IPS DF 6.9 (cell line): ENCODE results near the gene DGCR2.

ENCODE experiments used
- DNase-seq: peaks from one replicate; pipeline ENCODE4 v3.0.0-alpha.2; 2013; ENCODE audit warnings: low read depth, low spot score
- H3K27ac ChIP-seq: one replicate; pipeline ENCODE4 v1.5.1; 2013; ENCODE audit warnings: low read length, control low read depth
- H3K27me3 ChIP-seq: 2 replicates; pipeline ENCODE4 v1.6.1; 2013; ENCODE audit warnings: mild to moderate bottlenecking, low read length; ENCODE audit not compliant: control insufficient read depth, insufficient read depth
- H3K36me3 ChIP-seq: 2 replicates; pipeline ENCODE4 v1.6.1; 2013; ENCODE audit warnings: low read length; ENCODE audit not compliant: control insufficient read depth, insufficient read depth
- H3K4me1 ChIP-seq: 2 replicates; pipeline ENCODE4 v1.6.1; 2013; ENCODE audit warnings: low read length; ENCODE audit not compliant: control insufficient read depth, insufficient read depth
- H3K4me3 ChIP-seq: 2 replicates; pipeline ENCODE4 v1.5.1; 2013; ENCODE audit warnings: mild to moderate bottlenecking, low read length
- H3K9me3 ChIP-seq: 2 replicates; pipeline ENCODE4 v1.6.1; 2013; ENCODE audit warnings: low read length, inconsistent platforms; ENCODE audit not compliant: control insufficient read depth, insufficient read depth
- WGBS: extraction: QIAGEN DNeasy Blood & Tissue Kit; methylation state at CpG from one replicate; pipeline ENCODE4 v1.1.7; 2013; ENCODE audit warnings: mixed read lengths, missing lambda C conversion rate; ENCODE audit not compliant: insufficient read length, insufficient coverage; 5-methylcytosine and 5-hydroxymethylcytosine counted together

The DGCR2 gene

DNA sequence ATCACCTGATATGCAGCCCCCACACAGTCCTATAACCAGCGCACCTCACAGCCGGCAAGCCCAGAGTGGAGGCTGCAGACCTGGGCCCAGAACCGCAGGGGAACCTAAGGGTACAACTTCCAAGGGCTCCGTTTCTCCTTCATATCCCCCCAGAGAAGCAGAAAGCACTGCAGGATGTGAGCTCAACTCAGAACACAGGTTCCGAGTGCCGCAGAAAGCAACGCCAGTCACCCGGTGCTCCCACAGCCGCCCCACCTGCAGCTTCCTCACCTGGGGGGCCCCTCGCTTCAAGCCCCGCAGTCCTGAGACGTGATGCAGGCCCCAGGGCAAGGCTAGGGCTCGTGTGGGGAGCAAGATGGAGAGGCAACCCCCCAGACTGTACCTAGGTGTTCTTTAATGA, 11.3 kb upstream of the DGCR2 start:
- Histone ChIP-seq H3K4me1 (no peaks in the 10 kb centered on the region), H3K27ac (no peak overlapping the region), H3K4me3 (no peak overlapping the region), H3K36me3 (peaks cover 33% of the 10 kb centered on the region), H3K27me3 (no peaks in the 10 kb centered on the region), H3K9me3 (no peaks in the 10 kb centered on the region)
- WGBS = no CpG with 5 or more reads among the region's 13 CpGs
- no peak for DNase-seq

DNA sequence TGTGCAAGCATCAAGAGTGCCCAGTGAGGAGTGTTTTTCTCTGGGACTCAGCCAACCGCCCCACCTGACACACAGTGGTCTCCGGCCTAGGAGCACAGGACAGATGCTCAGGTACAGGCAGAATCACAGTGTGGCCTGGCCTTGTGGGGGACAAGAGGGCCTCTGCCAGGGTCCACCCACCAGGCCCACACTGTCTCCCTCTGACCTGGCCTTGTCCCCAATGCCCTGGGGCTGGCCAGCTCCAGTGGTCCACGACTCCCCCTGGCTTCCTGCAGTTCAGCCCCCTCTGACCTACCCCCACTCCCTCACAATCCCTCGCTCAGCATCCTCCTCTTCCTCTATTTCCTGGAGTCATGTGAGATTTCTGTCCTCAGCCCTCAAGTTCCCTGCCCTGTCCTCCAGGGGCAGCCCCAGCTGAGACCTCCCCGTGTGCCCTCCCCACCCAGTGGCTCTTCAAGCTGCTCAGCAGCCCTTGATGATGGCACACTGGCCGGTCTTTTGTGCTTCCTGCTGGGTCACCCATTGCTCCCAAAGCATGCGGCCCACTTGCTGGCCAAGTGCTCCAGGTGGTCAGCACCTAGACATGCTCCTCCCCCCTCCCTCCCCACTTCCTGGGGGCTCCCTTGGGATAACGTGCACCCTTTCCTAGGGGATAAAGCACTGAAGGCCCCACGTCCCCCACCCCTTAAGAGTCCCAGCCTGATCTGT, 10.6 kb upstream of the DGCR2 start:
- Histone ChIP-seq H3K27me3 (no peaks in the 10 kb centered on the region), H3K4me1 (no peaks in the 10 kb centered on the region), H3K9me3 (no peaks in the 10 kb centered on the region), H3K27ac (no peak overlapping the region), H3K36me3 (peaks cover 31% of the 10 kb centered on the region), H3K4me3 (no peak overlapping the region)
- no peak for DNase-seq
- no CpG with 5 or more reads among the region's 9 CpGs for WGBS

DNA sequence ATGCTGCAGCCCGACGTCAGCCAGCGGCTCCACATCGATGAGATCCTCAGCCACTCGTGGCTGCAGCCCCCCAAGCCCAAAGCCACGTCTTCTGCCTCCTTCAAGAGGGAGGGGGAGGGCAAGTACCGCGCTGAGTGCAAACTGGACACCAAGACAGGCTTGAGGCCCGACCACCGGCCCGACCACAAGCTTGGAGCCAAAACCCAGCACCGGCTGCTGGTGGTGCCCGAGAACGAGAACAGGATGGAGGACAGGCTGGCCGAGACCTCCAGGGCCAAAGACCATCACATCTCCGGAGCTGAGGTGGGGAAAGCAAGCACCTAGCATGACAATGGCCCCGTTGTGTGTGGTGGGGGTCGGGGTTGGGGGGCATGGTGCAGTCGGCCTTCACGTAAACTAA, 9.9 kb upstream of the DGCR2 start:
- Histone ChIP-seq H3K27ac (no peak overlapping the region), H3K4me1 (no peaks in the 10 kb centered on the region), H3K9me3 (no peaks in the 10 kb centered on the region), H3K36me3 (peaks cover 25% of the 10 kb centered on the region), H3K27me3 (no peaks in the 10 kb centered on the region), H3K4me3 (no peak overlapping the region)
- no peak for DNase-seq
- no CpG with 5 or more reads among the region's 20 CpGs for WGBS

DNA sequence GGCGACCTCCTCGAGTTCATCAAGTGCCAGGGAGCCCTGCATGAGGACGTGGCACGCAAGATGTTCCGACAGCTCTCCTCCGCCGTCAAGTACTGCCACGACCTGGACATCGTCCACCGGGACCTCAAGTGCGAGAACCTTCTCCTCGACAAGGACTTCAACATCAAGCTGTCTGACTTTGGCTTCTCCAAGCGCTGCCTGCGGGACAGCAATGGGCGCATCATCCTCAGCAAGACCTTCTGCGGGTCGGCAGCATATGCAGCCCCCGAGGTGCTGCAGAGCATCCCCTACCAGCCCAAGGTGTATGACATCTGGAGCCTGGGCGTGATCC, 9.4 kb upstream of the DGCR2 start:
- Histone ChIP-seq H3K4me3 (no peak overlapping the region), H3K27me3 (no peaks in the 10 kb centered on the region), H3K4me1 (no peaks in the 10 kb centered on the region; the same call in 1 of the 2 replicates), H3K36me3 (peaks cover 20% of the 10 kb centered on the region), H3K9me3 (no peaks in the 10 kb centered on the region), H3K27ac (no peak overlapping the region)
- WGBS = no CpG with 5 or more reads among the region's 19 CpGs
- DNase-seq = no peak

DNA sequence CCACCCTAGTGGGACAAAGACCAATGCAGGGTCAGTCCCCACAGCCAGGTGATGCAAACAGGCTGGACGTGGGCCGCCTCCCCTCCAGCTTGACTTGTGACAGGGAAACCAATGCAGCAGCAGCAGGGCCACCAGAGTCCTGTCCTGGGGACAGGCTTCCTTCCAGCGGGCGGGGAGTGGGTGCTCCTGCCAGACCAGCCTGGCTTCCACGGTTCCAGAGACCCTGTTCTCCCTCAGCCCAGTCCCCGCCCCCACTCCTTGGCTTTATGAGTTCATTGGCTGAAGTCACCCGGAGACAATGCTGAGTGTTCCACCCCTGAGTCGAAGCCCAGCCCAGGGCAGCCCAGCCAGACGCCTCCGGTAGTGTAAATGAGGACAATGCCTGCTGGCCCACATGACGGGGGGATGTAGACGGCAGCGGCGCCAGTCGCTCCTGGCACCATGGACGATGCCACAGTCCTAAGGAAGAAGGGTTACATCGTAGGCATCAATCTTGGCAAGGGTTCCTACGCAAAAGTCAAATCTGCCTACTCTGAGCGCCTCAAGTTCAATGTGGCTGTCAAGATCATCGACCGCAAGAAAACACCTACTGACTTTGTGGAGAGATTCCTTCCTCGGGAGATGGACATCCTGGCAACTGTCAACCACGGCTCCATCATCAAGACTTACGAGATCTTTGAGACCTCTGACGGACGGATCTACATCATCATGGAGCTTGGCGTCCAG, 8.9 kb upstream of the DGCR2 start, which contains the start of gene TSSK2:
Gene TSSK2 (plus strand): TSS at position 350 of the 726 bp plus-strand sequence. CDS start 92 bp downstream, at position 442.
- Histone ChIP-seq H3K27me3 (no peaks in the 10 kb centered on the region), H3K9me3 (no peaks in the 10 kb centered on the region), H3K27ac (no peak within 1 kb of the TSS), H3K4me1 (no peaks in the 10 kb centered on the region; the same call in 1 of the 2 replicates), H3K36me3 (peaks cover 16% of the 10 kb centered on the region; the same call in 1 of the 2 replicates), H3K4me3 (no peak within 1 kb of the TSS)
- no peak for DNase-seq
- WGBS = no CpG with 5 or more reads among the region's 27 CpGs

DNA sequence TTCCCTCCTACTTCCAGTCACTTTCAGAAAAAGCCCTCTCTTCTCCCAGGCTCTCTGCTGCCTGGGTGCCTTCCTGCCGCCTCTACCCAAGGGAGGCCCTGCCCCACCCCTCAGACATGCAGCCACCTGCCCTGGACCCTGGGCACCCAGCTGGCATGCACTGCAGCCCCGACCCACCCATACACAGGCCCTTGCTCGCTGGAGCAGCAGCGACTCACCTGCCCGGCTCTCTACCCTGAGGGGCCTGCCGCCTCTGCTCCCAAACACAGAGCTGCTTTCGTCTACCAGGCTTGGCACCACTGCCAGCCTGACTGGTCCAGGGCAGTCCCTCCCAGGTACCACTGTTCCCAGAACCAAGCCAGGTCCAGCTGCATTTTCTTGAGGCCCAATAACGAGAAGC, 7.7 kb upstream of the DGCR2 start:
- WGBS = no CpG with 5 or more reads among the region's 8 CpGs
- no peak for DNase-seq
- H3K36me3 ChIP-seq = peaks cover 15% of the 10 kb centered on the region; the same call in 1 of the 2 replicates
- no peaks in the 10 kb centered on the region for H3K9me3 ChIP-seq
- no peaks in the 10 kb centered on the region; the same call in 1 of the 2 replicates for H3K4me1 ChIP-seq
- no peak overlapping the region for H3K27ac ChIP-seq
- no peaks in the 10 kb centered on the region for H3K27me3 ChIP-seq
- H3K4me3 ChIP-seq = no peak overlapping the region

DNA sequence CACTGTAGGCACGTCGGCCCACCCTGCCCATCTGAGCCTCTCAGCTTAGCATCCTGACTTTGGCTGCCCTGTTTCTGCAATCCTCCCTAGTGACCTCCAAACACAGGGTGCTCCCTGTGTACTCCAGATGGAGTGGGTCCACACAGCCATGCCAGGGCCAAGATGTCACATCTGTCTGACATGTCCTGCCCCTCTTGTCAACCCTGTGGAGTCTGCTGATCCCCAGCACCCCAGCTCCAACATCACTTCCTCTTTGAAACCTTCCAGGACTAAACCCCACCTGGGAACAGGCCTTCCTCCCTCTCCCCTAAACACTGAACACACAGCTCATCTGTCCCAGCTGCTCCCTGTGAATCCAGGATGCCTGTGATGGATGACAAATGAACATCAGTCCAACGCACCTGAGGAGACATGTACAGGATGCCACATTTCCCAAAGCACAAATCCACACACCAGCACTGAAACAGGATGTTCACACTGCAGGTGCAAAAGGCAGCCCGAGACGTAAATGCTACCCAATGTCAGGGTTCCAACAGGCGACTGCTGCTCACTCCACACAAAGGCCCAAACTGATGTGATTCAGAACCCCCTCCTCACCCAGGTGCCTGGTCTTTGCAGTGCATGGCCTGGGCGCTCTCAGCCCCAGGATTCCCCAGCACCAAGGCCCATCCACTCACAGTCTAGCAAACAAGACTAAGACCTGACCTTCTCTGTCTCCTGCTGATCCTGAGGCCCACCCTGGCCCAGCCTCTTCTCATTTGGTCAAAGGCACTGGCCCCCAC, 6.9 kb upstream of the DGCR2 start:
- H3K4me3 ChIP-seq = no peak overlapping the region
- H3K27ac ChIP-seq = no peak overlapping the region
- peaks cover 11% of the 10 kb centered on the region; the same call in 1 of the 2 replicates for H3K36me3 ChIP-seq
- no peaks in the 10 kb centered on the region for H3K27me3 ChIP-seq
- H3K4me1 ChIP-seq = no peaks in the 10 kb centered on the region; the same call in 1 of the 2 replicates
- no peak for DNase-seq
- H3K9me3 ChIP-seq = no peaks in the 10 kb centered on the region
- no CpG with 5 or more reads among the region's 7 CpGs for WGBS

DNA sequence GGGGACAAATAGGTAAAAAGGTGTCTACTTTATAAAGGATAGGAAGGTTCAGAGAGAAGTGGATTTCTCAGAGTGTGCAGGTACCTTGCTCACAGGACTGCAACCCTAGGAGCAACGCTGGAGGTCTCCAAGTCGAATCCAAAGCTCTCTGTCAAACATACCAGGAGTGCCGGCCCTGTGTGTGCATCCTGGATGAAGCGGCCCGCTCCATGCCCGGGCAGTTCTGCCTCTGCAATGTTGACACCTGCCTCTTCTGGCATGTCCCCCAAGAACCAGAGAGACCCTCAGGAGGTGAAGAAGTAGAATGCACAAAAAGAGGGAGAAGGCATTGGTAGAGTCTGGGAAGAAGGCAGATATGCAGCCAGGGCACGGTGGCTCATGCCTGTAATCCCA, 5.8 kb upstream of the DGCR2 start:
- no peaks in the 10 kb centered on the region for H3K27me3 ChIP-seq
- H3K27ac ChIP-seq = no peak overlapping the region
- no CpG with 5 or more reads among the region's 7 CpGs for WGBS
- no peaks in the 10 kb centered on the region for H3K9me3 ChIP-seq
- no peak overlapping the region for H3K4me3 ChIP-seq
- no peaks in the 10 kb centered on the region; the same call in 1 of the 2 replicates for H3K4me1 ChIP-seq
- H3K36me3 ChIP-seq = 0 out of 2 replicates have a peak, but pooled peaks cover 2% of the 10 kb centered on the region
- no peak for DNase-seq

DNA sequence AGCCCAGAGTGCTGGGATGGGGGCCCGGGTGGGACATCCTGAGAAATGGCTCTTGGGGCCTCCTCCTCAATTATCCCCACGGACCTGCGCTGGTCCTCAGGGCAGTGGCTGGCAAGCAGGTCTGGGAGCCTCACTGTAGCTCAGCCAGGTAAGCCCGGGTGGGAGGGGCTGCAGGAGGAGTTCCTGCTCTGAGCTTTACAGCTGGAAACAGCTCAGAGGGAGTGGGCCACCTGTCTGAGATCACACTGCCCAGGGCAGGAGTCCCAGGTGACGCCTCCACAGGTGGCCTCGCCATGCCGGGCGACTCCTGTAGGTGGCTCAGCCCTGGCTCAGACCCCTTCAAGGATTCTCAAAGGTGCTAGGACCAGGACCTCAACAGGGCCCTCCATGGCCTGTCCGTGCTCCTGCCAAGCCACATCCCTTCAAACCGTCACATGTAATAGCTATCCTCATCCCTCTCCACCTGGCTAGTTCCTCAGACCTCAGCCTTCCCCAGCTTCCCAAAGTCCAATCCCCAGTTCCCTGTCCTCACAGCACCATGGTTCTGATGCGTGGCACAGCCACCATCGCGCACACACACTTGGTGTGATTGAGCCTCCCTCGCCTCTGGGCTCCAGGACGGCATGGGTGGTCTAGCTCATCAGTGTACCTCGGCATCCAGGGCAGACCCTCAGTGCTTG, 5.3 kb upstream of the DGCR2 start:
- Histone ChIP-seq H3K36me3 (0 out of 2 replicates have a peak, but pooled peaks cover 2% of the 10 kb centered on the region), H3K9me3 (no peaks in the 10 kb centered on the region), H3K27me3 (no peaks in the 10 kb centered on the region), H3K4me1 (no peaks in the 10 kb centered on the region; the same call in 1 of the 2 replicates), H3K27ac (no peak overlapping the region), H3K4me3 (no peak overlapping the region)
- DNase-seq = no peak
- WGBS = no CpG with 5 or more reads among the region's 16 CpGs
